Activated naive CD8-positive, alpha-beta T cell (primary cell): ENCODE data around the gene KLHL22.

Experiments
- H3K27ac Mint-ChIP-seq: one replicate; pipeline ENCODE4 v1.8.0; 2021; ENCODE audit warnings: mixed read lengths
- H3K27me3 Mint-ChIP-seq: one replicate; pipeline ENCODE4 v1.8.0; 2021; ENCODE audit warnings: mixed read lengths
- H3K36me3 Mint-ChIP-seq: one replicate; pipeline ENCODE4 v1.8.0; 2021; ENCODE audit warnings: mixed read lengths
- H3K4me1 Mint-ChIP-seq: one replicate; pipeline ENCODE4 v1.8.0; 2021; ENCODE audit warnings: low read depth, mixed read lengths
- H3K4me3 Mint-ChIP-seq: one replicate; pipeline ENCODE4 v1.8.0; 2021; ENCODE audit warnings: mild to moderate bottlenecking, mixed read lengths
- H3K9me3 Mint-ChIP-seq: one replicate; pipeline ENCODE4 v1.8.0; 2021; ENCODE audit warnings: low read depth, mixed read lengths

The KLHL22 gene

GRCh38 chr22:20530368-20531153, 35.0 kb upstream of the KLHL22 start:
- Mint-ChIP-seq H3K36me3 (peaks cover 8% of the 10 kb centered on the region), H3K27me3 (no peaks in the 10 kb centered on the region), H3K4me1 (peaks cover 73% of the 10 kb centered on the region), H3K4me3 (no peak overlapping the region), H3K9me3 (no peaks in the 10 kb centered on the region), H3K27ac (no peak overlapping the region)

DNA sequence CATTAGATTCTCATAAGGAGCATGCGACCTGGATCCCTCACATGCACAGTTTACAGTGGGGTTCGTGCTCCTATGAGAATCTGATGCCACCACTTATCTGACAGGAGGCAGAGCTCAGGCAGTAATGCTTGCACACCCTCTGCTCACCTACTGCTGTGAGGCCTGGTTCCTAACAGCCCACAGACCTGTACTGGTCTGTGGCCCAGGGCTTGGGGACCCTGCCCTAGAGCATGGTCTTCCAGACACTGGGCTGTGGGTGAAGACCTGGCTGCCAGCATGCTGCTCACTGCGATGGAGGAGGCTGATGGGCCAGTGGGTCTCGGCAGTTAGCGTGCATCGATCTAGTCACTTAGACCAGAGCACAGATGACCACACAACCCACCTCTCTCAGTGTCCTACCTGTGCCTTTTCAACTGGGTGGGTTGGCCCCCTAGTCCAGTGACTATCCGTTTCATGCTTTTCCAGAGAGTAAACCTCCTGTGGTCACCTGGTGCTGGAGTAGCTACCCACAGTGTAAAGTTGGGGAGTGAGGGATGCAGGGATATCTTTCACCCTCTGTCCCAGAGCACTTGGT, 32.9 kb upstream of the KLHL22 start:
- Mint-ChIP-seq H3K27me3 (no peaks in the 10 kb centered on the region), H3K4me3 (no peak overlapping the region), H3K4me1 (peaks cover 70% of the 10 kb centered on the region)

GRCh38 chr22:20526628-20527355, 31.2 kb upstream of the KLHL22 start:
- Mint-ChIP-seq H3K27ac (peak overlapping the region; percentile 85), H3K9me3 (no peaks in the 10 kb centered on the region), H3K4me3 (no peak overlapping the region), H3K27me3 (no peaks in the 10 kb centered on the region), H3K4me1 (peaks cover 70% of the 10 kb centered on the region), H3K36me3 (peaks cover 10% of the 10 kb centered on the region)

More for the DNA sequence above, 32.9 kb upstream of the KLHL22 start:
- Mint-ChIP-seq H3K27ac (no peak overlapping the region), H3K9me3 (no peaks in the 10 kb centered on the region), H3K36me3 (peaks cover 10% of the 10 kb centered on the region)

- Mint-ChIP-seq H3K4me1 (peaks cover 64% of the 10 kb centered on the region), H3K27me3 (no peaks in the 10 kb centered on the region), H3K36me3 (peaks cover 10% of the 10 kb centered on the region), H3K4me3 (no peak overlapping the region), H3K27ac (peak overlapping the region; percentile 85), H3K9me3 (no peaks in the 10 kb centered on the region)
Measured at GRCh38 chr22:20526305-20526627, 30.7 kb upstream of the KLHL22 start.

DNA sequence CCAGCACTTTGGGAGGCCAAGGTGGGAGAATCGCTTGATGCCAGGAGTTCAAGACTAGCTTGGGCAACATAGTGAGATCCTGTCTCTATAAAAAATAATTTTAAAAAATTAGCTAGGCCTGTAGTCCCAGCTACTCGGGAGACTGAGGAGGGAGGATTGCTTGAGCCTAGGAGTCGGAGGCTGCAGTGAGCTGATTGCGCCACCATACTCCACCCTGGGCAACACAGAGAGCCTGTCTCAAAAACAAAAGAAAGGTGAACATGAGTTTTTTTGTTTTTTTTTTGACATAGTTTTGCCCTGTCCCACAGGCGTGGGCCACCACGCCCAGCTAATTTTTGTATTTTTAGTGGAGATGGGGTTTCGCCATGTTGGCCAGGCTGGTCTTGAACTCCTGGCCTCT, 29.5 kb upstream of the KLHL22 start:
- no peaks in the 10 kb centered on the region for H3K9me3 Mint-ChIP-seq
- H3K4me3 Mint-ChIP-seq, result no peak overlapping the region
- H3K27me3 Mint-ChIP-seq, result no peaks in the 10 kb centered on the region
- H3K36me3 Mint-ChIP-seq, result peaks cover 15% of the 10 kb centered on the region
- peaks cover 61% of the 10 kb centered on the region for H3K4me1 Mint-ChIP-seq
- H3K27ac Mint-ChIP-seq, result no peak overlapping the region

GRCh38 chr22:20524004-20524481, 28.4 kb upstream of the KLHL22 start:
- H3K9me3 Mint-ChIP-seq, result no peaks in the 10 kb centered on the region
- H3K4me1 Mint-ChIP-seq, result peaks cover 67% of the 10 kb centered on the region
- H3K4me3 Mint-ChIP-seq, result peak overlapping the region; percentile 53
- H3K27ac Mint-ChIP-seq, result peak overlapping the region; percentile 85
- no peaks in the 10 kb centered on the region for H3K27me3 Mint-ChIP-seq
- H3K36me3 Mint-ChIP-seq, result peaks cover 15% of the 10 kb centered on the region

DNA sequence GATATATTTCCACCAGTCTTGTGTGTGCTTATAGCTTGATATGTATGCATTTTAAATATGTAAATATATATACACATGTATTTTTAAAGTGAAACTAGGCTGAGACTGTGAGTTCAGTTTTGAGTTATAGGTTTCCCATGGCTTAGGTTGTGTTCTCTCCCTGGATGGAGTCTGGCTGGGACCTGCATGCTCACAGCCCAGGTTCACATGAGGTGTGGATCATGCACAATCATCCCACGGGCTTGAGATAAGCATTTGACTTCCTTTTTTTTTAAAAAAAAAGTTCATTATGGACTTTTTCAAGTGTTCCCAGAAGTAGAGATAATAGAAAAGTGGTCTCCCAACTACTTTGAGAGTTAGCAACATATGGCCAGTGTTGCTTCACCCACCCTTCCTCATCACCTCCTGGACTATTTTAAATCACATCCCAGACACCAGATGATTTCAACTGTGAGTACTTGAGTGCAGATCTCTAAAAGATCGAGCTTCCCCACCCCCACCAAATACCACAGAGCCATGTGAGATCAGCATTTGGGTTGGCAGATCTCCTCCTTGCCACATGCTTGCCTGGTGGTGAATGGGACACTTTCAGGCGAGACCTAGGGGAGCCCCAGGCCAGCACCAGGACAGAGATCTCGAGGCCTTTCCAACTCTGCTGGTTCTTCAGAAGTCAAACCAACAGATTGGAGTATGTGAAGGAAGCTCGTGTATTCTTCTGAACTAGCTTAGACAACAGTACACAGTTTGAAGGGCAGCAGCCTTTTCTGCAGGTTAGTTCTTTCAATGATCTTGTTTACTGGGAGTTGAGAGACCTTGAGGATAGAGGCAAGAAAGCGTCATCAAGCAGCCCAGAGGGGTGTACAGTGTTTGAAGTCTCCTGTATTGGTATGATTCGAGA, 27.7 kb upstream of the KLHL22 start:
- H3K36me3 Mint-ChIP-seq, result peaks cover 16% of the 10 kb centered on the region
- no peaks in the 10 kb centered on the region for H3K27me3 Mint-ChIP-seq
- peaks cover 73% of the 10 kb centered on the region for H3K4me1 Mint-ChIP-seq
- H3K4me3 Mint-ChIP-seq, result peak overlapping the region; percentile 53
- no peaks in the 10 kb centered on the region for H3K9me3 Mint-ChIP-seq
- H3K27ac Mint-ChIP-seq, result peak overlapping the region; percentile 85

- Mint-ChIP-seq H3K4me1 (peaks cover 78% of the 10 kb centered on the region), H3K36me3 (peaks cover 14% of the 10 kb centered on the region), H3K4me3 (peak overlapping the region; percentile 6), H3K9me3 (no peaks in the 10 kb centered on the region), H3K27me3 (no peaks in the 10 kb centered on the region), H3K27ac (peak overlapping the region; percentile 85)
Measured at GRCh38 chr22:20522134-20523004, 26.8 kb upstream of the KLHL22 start.

DNA sequence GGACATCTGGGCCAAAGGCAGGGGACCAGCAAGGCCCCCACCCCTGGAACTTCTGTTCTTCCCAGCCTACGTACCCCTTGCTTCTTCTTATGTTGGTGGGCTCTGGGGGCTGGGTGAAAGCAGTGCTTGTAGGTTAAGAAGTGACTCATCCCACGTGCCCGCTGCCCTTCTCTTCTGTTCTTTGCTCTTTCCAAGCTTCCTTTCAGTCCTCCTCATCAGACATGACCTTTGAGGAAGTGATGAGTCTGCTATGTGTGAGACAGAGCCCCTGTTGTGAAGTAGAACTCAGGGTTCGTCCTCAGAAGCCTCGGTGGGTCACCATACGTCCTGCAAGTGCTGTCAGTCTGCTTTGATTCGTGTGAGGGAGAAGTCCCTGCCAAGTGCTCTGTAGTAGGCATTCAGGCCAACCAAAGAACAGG, 24.5 kb upstream of the KLHL22 start:
- Mint-ChIP-seq H3K27me3 (no peaks in the 10 kb centered on the region), H3K27ac (peak overlapping the region; percentile 86), H3K4me1 (peaks cover 79% of the 10 kb centered on the region), H3K36me3 (peaks cover 14% of the 10 kb centered on the region), H3K4me3 (peak overlapping the region; percentile 56), H3K9me3 (no peaks in the 10 kb centered on the region)

GRCh38 chr22:20519558-20519957, 24.0 kb upstream of the KLHL22 start:
- H3K36me3 Mint-ChIP-seq, result peaks cover 16% of the 10 kb centered on the region
- H3K4me3 Mint-ChIP-seq, result peak overlapping the region; percentile 56
- H3K27me3 Mint-ChIP-seq, result no peaks in the 10 kb centered on the region

DNA sequence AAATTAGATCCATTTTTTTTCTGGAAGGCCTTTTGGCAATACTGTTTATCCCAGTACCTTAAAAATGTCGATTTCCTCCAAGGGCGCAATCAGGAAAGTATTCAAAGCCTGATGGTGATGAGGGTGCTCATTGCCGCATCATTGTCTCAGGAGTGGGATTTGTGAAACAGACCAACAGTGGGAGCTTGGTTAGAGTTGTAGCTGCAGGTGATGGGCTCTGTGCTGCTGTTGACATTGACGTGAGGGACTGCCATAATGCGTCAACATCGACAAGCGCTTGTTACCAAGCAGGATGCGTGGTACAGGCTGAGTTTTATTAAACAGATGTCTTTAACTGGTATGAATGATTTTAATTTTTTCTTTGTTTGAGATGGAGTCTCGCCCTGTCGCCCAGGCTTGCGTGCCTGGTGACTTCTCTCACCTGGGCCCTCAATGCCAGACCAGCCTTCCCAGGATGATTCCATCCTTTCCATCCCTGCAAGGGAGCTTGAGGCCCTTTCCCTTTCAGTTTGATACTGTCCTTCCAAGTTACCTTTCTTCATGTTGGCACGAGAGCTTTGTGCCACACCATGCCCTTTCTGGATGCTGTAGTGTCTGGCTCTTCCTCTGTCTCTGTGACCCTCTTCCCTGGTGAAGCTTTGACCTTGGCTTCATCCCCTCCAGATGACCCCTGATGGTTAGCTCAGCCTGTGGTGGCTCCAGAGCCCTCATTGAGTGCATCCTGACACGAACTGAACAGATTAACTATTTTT, 22.4 kb upstream of the KLHL22 start:
- Mint-ChIP-seq H3K36me3 (peaks cover 14% of the 10 kb centered on the region), H3K27ac (peak overlapping the region; percentile 81), H3K9me3 (no peaks in the 10 kb centered on the region), H3K27me3 (no peaks in the 10 kb centered on the region), H3K4me1 (peaks cover 79% of the 10 kb centered on the region), H3K4me3 (peak overlapping the region; percentile 14)

More at GRCh38 chr22:20519558-20519957, 24.0 kb upstream of the KLHL22 start:
- H3K27ac Mint-ChIP-seq, result peak overlapping the region; percentile 86
- H3K4me1 Mint-ChIP-seq, result peaks cover 81% of the 10 kb centered on the region
- no peaks in the 10 kb centered on the region for H3K9me3 Mint-ChIP-seq

DNA sequence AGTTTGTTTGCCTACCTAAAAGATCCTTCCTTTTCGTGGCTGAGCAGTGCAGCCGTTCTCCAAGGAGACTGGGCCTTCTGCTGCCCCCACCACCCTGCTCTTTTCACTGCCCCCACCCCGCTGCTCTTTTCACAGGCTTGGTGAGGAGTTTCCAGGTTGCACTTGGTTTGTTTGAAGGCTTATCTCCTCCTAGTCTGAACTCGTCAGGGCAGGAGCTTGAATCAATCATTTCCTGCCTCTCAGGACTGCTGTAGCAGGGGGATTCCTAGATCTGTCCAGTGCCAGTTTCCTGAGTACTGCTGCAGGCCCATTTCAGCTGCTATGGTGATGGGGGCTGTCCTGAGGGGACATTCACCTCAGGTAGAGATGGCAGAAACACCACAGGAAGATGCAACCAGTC, 21.8 kb upstream of the KLHL22 start:
- no peak overlapping the region for H3K4me3 Mint-ChIP-seq
- H3K36me3 Mint-ChIP-seq, result peaks cover 14% of the 10 kb centered on the region
- peaks cover 73% of the 10 kb centered on the region for H3K4me1 Mint-ChIP-seq
- no peaks in the 10 kb centered on the region for H3K9me3 Mint-ChIP-seq
- H3K27me3 Mint-ChIP-seq, result no peaks in the 10 kb centered on the region
- peak overlapping the region; percentile 81 for H3K27ac Mint-ChIP-seq

- Mint-ChIP-seq H3K4me3 (no peak overlapping the region), H3K9me3 (no peaks in the 10 kb centered on the region), H3K4me1 (peaks cover 77% of the 10 kb centered on the region), H3K36me3 (peaks cover 14% of the 10 kb centered on the region), H3K27me3 (no peaks in the 10 kb centered on the region), H3K27ac (no peak overlapping the region)
Measured at GRCh38 chr22:20516399-20516798, 20.8 kb upstream of the KLHL22 start.
